Ishikawa (cell line): Measurements from ENCODE around the gene EPHA10.

Source experiments
- CEBPB ChIP-seq: IDR thresholded peaks from 2 replicates; pipeline ENCODE4 v1.6.1; 2012
- CREB1 ChIP-seq: IDR thresholded peaks from 2 replicates; pipeline ENCODE4 v1.6.1; 2012; ENCODE audit warnings: low read depth
- EGR1 ChIP-seq: IDR thresholded peaks from 2 replicates; pipeline ENCODE4 v1.6.1; 2012
- EP300 ChIP-seq: IDR thresholded peaks from 2 replicates; pipeline ENCODE4 v1.6.1; 2012; ENCODE audit warnings: borderline replicate concordance
- FOXM1 ChIP-seq: IDR thresholded peaks from 2 replicates; pipeline ENCODE4 v1.6.1; 2012; ENCODE audit warnings: low read depth, borderline replicate concordance
- NFIC ChIP-seq: IDR thresholded peaks from 2 replicates; pipeline ENCODE4 v1.6.1; 2012
- RAD21 ChIP-seq: IDR thresholded peaks from 2 replicates; pipeline ENCODE4 v1.6.1; 2012; ENCODE audit warnings: low read depth
- REST ChIP-seq: IDR thresholded peaks from 2 replicates; pipeline ENCODE4 v1.6.1; 2012; ENCODE audit warnings: low read depth, mild to moderate bottlenecking
- TAF1 ChIP-seq: IDR thresholded peaks from 2 replicates; pipeline ENCODE4 v1.6.1; 2012; ENCODE audit warnings: low read depth, mild to moderate bottlenecking
- TCF12 ChIP-seq: IDR thresholded peaks from 2 replicates; pipeline ENCODE4 v1.6.1; 2012; ENCODE audit warnings: low read depth
- TEAD4 ChIP-seq: IDR thresholded peaks from 2 replicates; pipeline ENCODE4 v1.6.1; 2012
- USF1 ChIP-seq: IDR thresholded peaks from 2 replicates; pipeline ENCODE4 v1.6.1; 2012
- YY1 ChIP-seq: IDR thresholded peaks from 2 replicates; pipeline ENCODE4 v1.6.1; 2012; ENCODE audit warnings: low read depth
- ZBTB7A ChIP-seq: IDR thresholded peaks from 2 replicates; pipeline ENCODE4 v1.6.1; 2012; ENCODE audit warnings: low read depth
- TF ChIP-seq, protein P1 (sequence below): IDR thresholded peaks from 2 replicates; pipeline ENCODE4 v1.6.1; 2012

EPHA10 gene

GRCh38 chr1:37685722-37686121 is 79.2 kb downstream of the EPHA10 start:
- no peak for TF ChIP-seq ZBTB7A
- TF ChIP-seq NFIC: no peak

DNA sequence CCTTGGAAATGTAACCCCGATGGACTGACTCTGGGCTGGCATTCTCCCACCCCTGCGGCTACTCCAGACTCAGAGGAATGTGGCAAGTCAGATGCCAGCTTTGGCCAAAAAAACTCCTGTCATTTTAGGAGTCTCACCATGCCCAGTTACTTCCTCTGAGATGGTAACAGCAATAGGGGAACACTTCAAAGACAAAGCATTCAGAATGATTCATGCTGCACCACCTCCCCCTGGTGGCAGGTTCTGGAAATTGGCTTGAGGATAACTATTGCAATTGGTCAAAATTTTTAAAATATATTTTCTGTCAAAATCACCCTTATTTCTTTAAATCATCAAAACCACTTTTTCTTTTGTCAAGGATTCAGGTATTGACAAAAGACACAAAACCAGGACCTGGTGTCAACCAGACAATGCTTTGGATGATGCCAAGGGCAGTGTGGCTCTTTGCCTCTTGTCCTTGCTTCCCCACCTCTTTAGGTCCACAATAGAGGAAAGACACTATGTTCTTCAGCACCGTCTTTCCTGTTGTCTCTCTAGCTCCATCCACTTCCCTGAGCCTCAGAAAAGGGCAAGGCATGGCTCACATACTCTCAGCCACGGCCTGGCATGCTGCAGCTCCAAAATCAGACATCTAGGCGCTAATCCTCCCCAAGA is 82.5 kb downstream of the EPHA10 start:
- TF ChIP-seq RAD21 (peak; percentile 77), TEAD4 (no peak)

DNA sequence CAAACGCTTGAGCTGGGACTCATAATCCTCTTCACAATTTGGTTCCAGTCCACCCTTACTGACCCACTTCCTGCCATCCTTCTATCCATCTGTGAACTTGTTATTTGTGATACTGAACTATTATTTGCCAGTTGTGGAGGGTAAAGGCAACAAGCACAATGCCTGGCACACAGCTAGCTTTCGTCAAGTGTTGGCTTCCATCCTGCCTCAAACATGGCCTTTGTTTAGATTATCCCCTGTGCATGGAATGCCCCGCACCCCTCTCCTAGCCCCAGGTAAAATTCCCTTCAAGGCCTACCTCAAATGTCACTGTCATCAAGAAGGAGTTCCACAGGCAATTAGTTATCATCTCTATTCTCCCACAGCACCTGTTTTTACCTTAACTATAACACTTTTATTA is 84.0 kb downstream of the EPHA10 start:
- no peak for TF ChIP-seq CREB1
- no peak for TF ChIP-seq FOXM1
- no peak for TF ChIP-seq NFIC
- no peak for TF ChIP-seq TAF1
- no peak for TF ChIP-seq USF1
- TF ChIP-seq YY1: no peak
- TF ChIP-seq TEAD4: no peak
- TF ChIP-seq TCF12: no peak
- TF ChIP-seq REST: no peak
- no peak for TF ChIP-seq EGR1
- TF ChIP-seq, protein P1, sequence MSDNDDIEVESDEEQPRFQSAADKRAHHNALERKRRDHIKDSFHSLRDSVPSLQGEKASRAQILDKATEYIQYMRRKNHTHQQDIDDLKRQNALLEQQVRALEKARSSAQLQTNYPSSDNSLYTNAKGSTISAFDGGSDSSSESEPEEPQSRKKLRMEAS: no peak
- TF ChIP-seq ZBTB7A: no peak
- TF ChIP-seq RAD21: no peak
- TF ChIP-seq CEBPB: no peak
- TF ChIP-seq EP300: no peak

DNA sequence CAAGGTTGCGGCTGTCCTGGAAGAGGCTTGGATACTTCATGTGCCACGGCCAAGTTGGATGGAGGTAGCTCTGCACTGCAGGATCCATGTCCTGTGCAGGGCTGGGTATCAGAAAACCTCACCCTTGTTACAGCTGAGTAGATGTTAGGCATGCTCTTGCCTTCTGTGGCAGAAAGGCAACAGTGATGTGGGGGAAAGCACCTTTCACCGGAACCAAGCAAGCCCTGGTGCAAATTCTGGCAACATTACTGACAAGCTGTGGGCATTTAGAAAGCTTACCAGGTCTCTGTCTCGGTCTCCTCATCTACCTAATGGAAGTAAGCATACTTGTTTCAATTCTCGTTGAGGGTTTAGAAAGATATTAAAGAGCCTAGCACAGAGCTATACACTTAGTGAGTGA is 87.1 kb downstream of the EPHA10 start:
- no peak for TF ChIP-seq FOXM1
- no peak for TF ChIP-seq TAF1
- no peak for TF ChIP-seq RAD21
- TF ChIP-seq CREB1: no peak
- no peak for TF ChIP-seq CEBPB
- no peak for TF ChIP-seq EP300
- TF ChIP-seq NFIC: no peak
- no peak for TF ChIP-seq USF1
- no peak for TF ChIP-seq YY1
- no peak for TF ChIP-seq TEAD4
- TF ChIP-seq TCF12: no peak
- TF ChIP-seq, protein P1: no peak
- TF ChIP-seq EGR1: no peak
- TF ChIP-seq REST: no peak

- no peak for TF ChIP-seq TCF12
- no peak for TF ChIP-seq CEBPB
- no peak for TF ChIP-seq EGR1
- no peak for TF ChIP-seq USF1
- TF ChIP-seq TAF1: no peak
- TF ChIP-seq YY1: no peak
- no peak for TF ChIP-seq NFIC
- TF ChIP-seq FOXM1: no peak
- no peak for TF ChIP-seq EP300
- TF ChIP-seq, protein P1: no peak
- TF ChIP-seq RAD21: no peak
- TF ChIP-seq TEAD4: no peak
- TF ChIP-seq ZBTB7A: no peak
- TF ChIP-seq REST: no peak
- no peak for TF ChIP-seq CREB1
Measured at GRCh38 chr1:37677143-37677439, 87.8 kb downstream of the EPHA10 start.
